Osteocyte (in vitro differentiated cells): ENCODE data around the gene WDR46. TPM values are rescaled to one million over a fixed set of nuclear protein-coding genes. Genes with fewer than 3 reads are reported as not detected.

ENCODE experiments used
- DNase-seq: peaks from one replicate; pipeline ENCODE4 v3.0.0; 2021; ENCODE audit warnings: mixed read lengths; ENCODE audit not compliant: unreplicated experiment; ENCODE audit errors: extremely low spot score
- H3K27ac Mint-ChIP-seq: one replicate; pipeline ENCODE4 v1.8.0; 2021; ENCODE audit warnings: mild to moderate bottlenecking, mixed read lengths; ENCODE audit not compliant: unreplicated experiment
- H3K27me3 Mint-ChIP-seq: one replicate; pipeline ENCODE4 v1.8.0; 2021; ENCODE audit warnings: mixed read lengths; ENCODE audit not compliant: unreplicated experiment
- H3K36me3 Mint-ChIP-seq: one replicate; pipeline ENCODE4 v1.8.0; 2021; ENCODE audit warnings: mixed read lengths; ENCODE audit not compliant: unreplicated experiment
- H3K4me1 Mint-ChIP-seq: one replicate; pipeline ENCODE4 v1.8.0; 2021; ENCODE audit warnings: mixed read lengths; ENCODE audit not compliant: unreplicated experiment
- H3K4me3 Mint-ChIP-seq: one replicate; pipeline ENCODE4 v1.8.0; 2021; ENCODE audit warnings: mild to moderate bottlenecking, moderate library complexity, mixed read lengths; ENCODE audit not compliant: unreplicated experiment
- H3K9me3 Mint-ChIP-seq: one replicate; pipeline ENCODE4 v1.8.0; 2021; ENCODE audit warnings: mixed read lengths; ENCODE audit not compliant: unreplicated experiment
- CTCF ChIP-seq: fragments of 200-600 bp; sonication (generic); IDR thresholded peaks from 2 replicates; pipeline ENCODE4 v1.5.0; 2021; ENCODE audit warnings: antibody characterized with exemption, mild to moderate bottlenecking, moderate library complexity
- total RNA-seq: library from RNA; stranded (reverse); gene quantifications from 2 replicates; pipeline ENCODE4 v1.2.1, GENCODE V29; 2021

Gene WDR46
- total RNA-seq, 1 donor from 2014 or later = 59.1 TPM

- Mint-ChIP-seq H3K36me3 (peaks cover 19% of the 10 kb centered on the region), H3K27me3 (no peaks in the 10 kb centered on the region), H3K4me3 (no peak overlapping the region), H3K9me3 (no peaks in the 10 kb centered on the region), H3K27ac (no peak overlapping the region), H3K4me1 (peaks cover 34% of the 10 kb centered on the region)
- no peak for TF ChIP-seq CTCF
- DNase-seq = no peak
These were observed 9.8 kb downstream of the WDR46 start for GRCh38 chr6:33279257-33279695.

- TF ChIP-seq CTCF = no peak
- no peak for DNase-seq
- peaks cover 38% of the 10 kb centered on the region for H3K4me1 Mint-ChIP-seq
- H3K27me3 Mint-ChIP-seq = no peaks in the 10 kb centered on the region
- H3K27ac Mint-ChIP-seq = no peak overlapping the region
- H3K36me3 Mint-ChIP-seq = peaks cover 21% of the 10 kb centered on the region
- no peaks in the 10 kb centered on the region for H3K9me3 Mint-ChIP-seq
- H3K4me3 Mint-ChIP-seq = no peak overlapping the region
These were observed 10.2 kb downstream of the WDR46 start for GRCh38 chr6:33278810-33279209.

- TF ChIP-seq CTCF = no peak
- Mint-ChIP-seq H3K4me1 (peaks cover 42% of the 10 kb centered on the region), H3K4me3 (no peak overlapping the region), H3K36me3 (peaks cover 24% of the 10 kb centered on the region), H3K27ac (peak overlapping the region; percentile 27), H3K27me3 (no peaks in the 10 kb centered on the region), H3K9me3 (no peaks in the 10 kb centered on the region)
- DNase-seq = no peak
These were observed 10.7 kb downstream of the WDR46 start for GRCh38 chr6:33278392-33278741.

- no peak for DNase-seq
- peak overlapping the region; percentile 84 for H3K4me3 Mint-ChIP-seq
- H3K4me1 Mint-ChIP-seq = peaks cover 48% of the 10 kb centered on the region
- TF ChIP-seq CTCF = no peak
- peak overlapping the region; percentile 94 for H3K27ac Mint-ChIP-seq
- H3K27me3 Mint-ChIP-seq = no peaks in the 10 kb centered on the region
- no peaks in the 10 kb centered on the region for H3K9me3 Mint-ChIP-seq
- peaks cover 24% of the 10 kb centered on the region for H3K36me3 Mint-ChIP-seq
These were observed 11.2 kb downstream of the WDR46 start for GRCh38 chr6:33277663-33278391.

- DNase-seq = no peak
These were observed 12.0 kb downstream of the WDR46 start, which contains the start of gene B3GALT4 for GRCh38 chr6:33276864-33277662. TSS of gene B3GALT4 (plus strand) at chr6:33277123. CDS start at chr6:33277420, 297 bp downstream.

More at GRCh38 chr6:33276864-33277662, 12.0 kb downstream of the WDR46 start, which contains the start of gene B3GALT4:
- peaks cover 30% of the 10 kb centered on the region for H3K36me3 Mint-ChIP-seq
- H3K27ac Mint-ChIP-seq = peak within 1 kb of the TSS; percentile 94
- peak within 1 kb of the TSS; percentile 84 for H3K4me3 Mint-ChIP-seq
- H3K9me3 Mint-ChIP-seq = no peaks in the 10 kb centered on the region
- H3K4me1 Mint-ChIP-seq = peaks cover 55% of the 10 kb centered on the region
- H3K27me3 Mint-ChIP-seq = no peaks in the 10 kb centered on the region
- TF ChIP-seq CTCF = peak; percentile 62
